Brain microvascular endothelial cell (primary cell): ENCODE results near the gene FBLN5.

Source experiments
- DNase-seq: peaks from one replicate; pipeline ENCODE4 v3.0.0-alpha.2; 2020
- H3K27ac ChIP-seq: fragments of 250-450 bp; sonication (Bioruptor Pico); 2 replicates; pipeline ENCODE4 v1.5.1; 2020; ENCODE audit warnings: mild to moderate bottlenecking, moderate library complexity
- H3K27me3 ChIP-seq: fragments of 250-450 bp; sonication (Bioruptor Pico); replicated peaks from 2 replicates; pipeline ENCODE4 v1.5.1; 2020; ENCODE audit warnings: mild to moderate bottlenecking
- H3K36me3 ChIP-seq: fragments of 250-450 bp; sonication (Bioruptor Pico); replicated peaks from 2 replicates; pipeline ENCODE4 v1.5.1; 2020; ENCODE audit warnings: mild to moderate bottlenecking
- H3K4me3 ChIP-seq: 2 replicates; pipeline ENCODE4 v1.5.1; 2011; ENCODE audit warnings: low read depth, mild to moderate bottlenecking, control low read depth, low read length, moderate library complexity
- CTCF ChIP-seq: IDR thresholded peaks from 2 replicates; pipeline ENCODE4 v1.5.1; 2011; ENCODE audit warnings: low read depth, mild to moderate bottlenecking, moderate library complexity, low read length, control low read depth, inconsistent platforms; ENCODE audit errors: missing control alignments
- in situ Hi-C: cut with HindIII; loops from 2 replicates; pipeline ENCODE4 v1.10.0; 2017; ENCODE audit warnings: low sequenced_read_pairs, low pct_ligation_motif_present

Gene FBLN5

GRCh38 chr14:91890291-91890749 lies 57.2 kb downstream of the FBLN5 start:
- no peak for TF ChIP-seq CTCF
- in situ Hi-C loops, result no loop called here
- no peaks in the 10 kb centered on the region for H3K27me3 ChIP-seq
- H3K27ac ChIP-seq, result no peak overlapping the region
- H3K36me3 ChIP-seq, result no peaks in the 10 kb centered on the region
- DNase-seq, result no peak
- no peak overlapping the region for H3K4me3 ChIP-seq

- in situ Hi-C loops, result no loop called here
- Histone ChIP-seq H3K27me3 (no peaks in the 10 kb centered on the region), H3K36me3 (no peaks in the 10 kb centered on the region), H3K27ac (no peak overlapping the region), H3K4me3 (no peak overlapping the region)
- no peak for TF ChIP-seq CTCF
- DNase-seq, result no peak
Measured at GRCh38 chr14:91889477-91890211, 57.9 kb downstream of the FBLN5 start.

- Histone ChIP-seq H3K36me3 (no peaks in the 10 kb centered on the region), H3K27ac (no peak overlapping the region), H3K4me3 (no peak overlapping the region), H3K27me3 (no peaks in the 10 kb centered on the region)
- no peak for DNase-seq
- in situ Hi-C loops, result no loop called here
- TF ChIP-seq CTCF, result no peak
Measured at GRCh38 chr14:91888641-91889476, 58.6 kb downstream of the FBLN5 start.

GRCh38 chr14:91886961-91887360 lies 60.5 kb downstream of the FBLN5 start:
- Histone ChIP-seq H3K27me3 (no peaks in the 10 kb centered on the region), H3K4me3 (no peak overlapping the region), H3K36me3 (no peaks in the 10 kb centered on the region), H3K27ac (no peak overlapping the region)
- no peak for TF ChIP-seq CTCF
- no peak for DNase-seq
- in situ Hi-C loops, result no loop called here

- Histone ChIP-seq H3K36me3 (no peaks in the 10 kb centered on the region), H3K27me3 (no peaks in the 10 kb centered on the region), H3K27ac (no peak overlapping the region), H3K4me3 (no peak overlapping the region)
- in situ Hi-C loops, result no loop called here
- TF ChIP-seq CTCF, result no peak
- no peak for DNase-seq
Measured at GRCh38 chr14:91885839-91886238, 61.7 kb downstream of the FBLN5 start.
